ENCODE data around the gene TDRD7.

GRCh38 chr9:97415146-97415545, 3.2 kb downstream of the TDRD7 start:
- TF ChIP-seq SRF (IDR thresholded peaks at IDR 0.05; ENCODE audit: low read depth, low read length) = no peak
- TF ChIP-seq POLR2AphosphoS5 (IDR thresholded peaks at IDR 0.05; ENCODE audit: low read depth, low read length) = no peak
- no peak for TF ChIP-seq CHD2 (IDR thresholded peaks at IDR 0.05; ENCODE audit: low read length)
- TF ChIP-seq POLR2A (IDR thresholded peaks at IDR 0.05; ENCODE audit: control extremely low read depth in 1 of 2, low read depth in 2 of 2, low read length in 2 of 2) = no peak
- TF ChIP-seq BACH1 (IDR thresholded peaks at IDR 0.05; ENCODE audit: low read length) = no peak
- TF ChIP-seq CTCF (IDR thresholded peaks at IDR 0.05; ENCODE audit: control extremely low read depth in 1 of 3, insufficient read depth in 1 of 3, low read depth in 1 of 3, low read length in 3 of 3) = no peak
- no peak for TF ChIP-seq EGR1 (IDR thresholded peaks at IDR 0.05; ENCODE audit: borderline replicate concordance, low read depth, low read length)
- no peak for TF ChIP-seq FOSL1 (IDR thresholded peaks at IDR 0.05; ENCODE audit: insufficient read depth, low read depth, low read length)
- TF ChIP-seq CBX5 (IDR thresholded peaks at IDR 0.05; ENCODE audit: low read depth, low read length) = no peak
- TF ChIP-seq GTF2F1 (IDR thresholded peaks at IDR 0.05; ENCODE audit: borderline replicate concordance, low read depth, low read length) = no peak
- TF ChIP-seq EZH2 (IDR thresholded peaks at IDR 0.05; ENCODE audit: low read depth, low read length, severe bottlenecking) = no peak

All from H1 (cell line).